ENCODE results near the gene EFCAB10.

Gene EFCAB10

DNA sequence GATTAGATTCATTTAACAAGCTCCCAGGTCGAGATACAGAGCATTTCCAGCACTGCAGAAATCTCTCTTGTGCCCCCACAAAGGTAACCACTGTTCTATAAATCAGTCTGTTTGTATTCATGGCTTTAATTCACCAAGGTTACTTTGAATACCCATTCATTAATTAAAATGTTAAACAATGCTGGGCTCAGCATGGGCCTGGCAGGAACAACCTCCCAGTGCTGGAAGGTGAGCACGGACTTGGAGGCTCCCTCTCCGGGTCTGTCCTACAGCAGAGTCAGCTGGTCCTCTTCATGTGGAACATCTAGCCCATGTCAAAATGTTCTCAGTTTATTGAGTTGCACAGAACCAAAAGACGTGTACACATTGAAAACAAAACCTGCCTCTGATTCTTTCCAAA, 15.6 kb upstream of the EFCAB10 start:
- DNase-seq, result no peak

DNA sequence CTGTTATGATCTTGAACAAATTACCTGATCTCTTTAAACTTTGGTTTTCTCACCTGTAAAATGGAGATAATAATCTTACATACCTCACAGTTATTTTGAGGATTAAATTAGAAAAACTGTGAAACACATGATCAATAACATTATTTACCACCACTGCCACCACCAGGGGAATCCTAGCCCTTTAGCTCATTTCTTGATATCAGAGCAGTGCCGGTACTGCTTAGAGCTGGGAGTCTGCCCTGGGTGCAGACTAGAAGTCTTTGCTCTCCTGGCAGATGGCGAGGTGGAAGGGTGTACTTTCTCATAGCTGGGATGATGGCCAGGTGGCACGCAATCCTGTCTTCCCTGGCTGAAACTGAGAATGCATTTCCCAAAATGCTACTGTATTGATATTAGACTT, 12.7 kb upstream of the EFCAB10 start:
- no peak for DNase-seq

DNA sequence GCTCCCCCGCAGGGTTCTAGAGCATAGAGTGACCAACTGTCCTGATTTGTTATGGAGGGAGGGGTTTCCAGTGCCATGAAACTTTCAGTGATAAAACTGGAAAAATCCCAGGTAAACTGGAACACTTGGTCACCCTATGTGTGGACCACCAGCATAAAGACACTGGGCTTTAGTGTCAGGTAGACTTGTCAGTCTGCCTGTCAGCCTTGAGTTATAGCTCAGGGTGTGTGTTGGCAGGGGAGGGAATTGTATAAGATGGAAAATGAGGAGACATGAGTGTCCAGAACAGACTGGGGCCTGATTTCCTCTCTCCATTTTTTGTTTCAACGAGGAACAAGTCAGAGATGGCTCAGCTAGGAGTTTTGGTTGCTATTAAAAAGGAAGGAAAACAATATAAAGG, 10.2 kb upstream of the EFCAB10 start:
- DNase-seq, result no peak

DNA sequence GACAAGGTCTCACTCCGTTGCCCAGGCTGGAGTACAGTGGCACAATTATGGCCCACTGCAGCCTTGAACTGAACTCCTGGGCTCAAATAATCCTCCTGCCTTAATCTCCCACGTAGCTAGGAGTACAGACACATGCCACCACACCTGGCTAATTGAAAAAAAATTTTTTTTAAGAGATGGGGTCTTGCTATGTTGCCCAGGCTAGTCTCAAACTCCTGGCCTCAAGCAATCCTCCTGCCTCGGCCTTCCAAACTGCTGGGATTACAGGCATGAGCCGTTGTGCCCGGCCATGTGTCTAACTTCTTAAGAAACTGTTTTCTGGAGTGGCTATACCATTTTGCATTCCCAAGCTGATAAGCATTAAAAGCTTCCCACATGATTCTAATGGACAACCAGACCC, 9.5 kb upstream of the EFCAB10 start:
- no peak for DNase-seq

DNA sequence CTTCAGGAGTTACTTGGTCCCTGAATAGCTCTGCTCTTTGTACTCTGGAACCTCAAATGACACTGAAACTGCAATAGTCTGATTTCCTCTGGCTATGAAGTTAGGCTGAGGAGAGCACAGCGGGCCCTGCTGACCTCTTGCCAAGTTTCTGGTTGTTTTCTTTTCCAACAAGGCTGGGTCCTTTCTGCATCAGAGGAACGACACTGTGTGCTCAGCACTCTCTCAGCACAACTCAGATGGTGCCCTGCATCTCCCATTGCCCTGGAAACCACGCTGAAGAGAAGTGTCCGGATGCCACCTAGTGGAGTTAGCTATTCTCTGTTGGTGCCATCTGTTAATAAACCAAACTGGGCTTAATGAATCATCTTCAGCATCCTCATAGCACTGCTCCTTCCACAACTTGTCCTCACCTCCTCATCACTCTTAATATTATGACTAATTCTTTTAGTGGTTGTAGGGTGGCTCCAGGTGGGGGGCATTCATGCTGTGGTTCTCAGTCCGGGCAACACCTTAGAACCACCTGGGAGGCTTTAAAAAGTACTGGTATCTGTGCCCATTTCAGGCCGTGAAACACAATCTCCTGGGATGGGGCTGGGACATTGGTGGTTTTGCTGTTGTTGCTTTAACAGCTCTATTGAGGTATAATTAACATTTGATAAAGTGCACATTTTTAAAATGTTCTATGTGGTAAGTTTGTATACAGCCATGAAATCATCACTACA, 8.2 kb upstream of the EFCAB10 start:
- DNase-seq, result no peak

DNA sequence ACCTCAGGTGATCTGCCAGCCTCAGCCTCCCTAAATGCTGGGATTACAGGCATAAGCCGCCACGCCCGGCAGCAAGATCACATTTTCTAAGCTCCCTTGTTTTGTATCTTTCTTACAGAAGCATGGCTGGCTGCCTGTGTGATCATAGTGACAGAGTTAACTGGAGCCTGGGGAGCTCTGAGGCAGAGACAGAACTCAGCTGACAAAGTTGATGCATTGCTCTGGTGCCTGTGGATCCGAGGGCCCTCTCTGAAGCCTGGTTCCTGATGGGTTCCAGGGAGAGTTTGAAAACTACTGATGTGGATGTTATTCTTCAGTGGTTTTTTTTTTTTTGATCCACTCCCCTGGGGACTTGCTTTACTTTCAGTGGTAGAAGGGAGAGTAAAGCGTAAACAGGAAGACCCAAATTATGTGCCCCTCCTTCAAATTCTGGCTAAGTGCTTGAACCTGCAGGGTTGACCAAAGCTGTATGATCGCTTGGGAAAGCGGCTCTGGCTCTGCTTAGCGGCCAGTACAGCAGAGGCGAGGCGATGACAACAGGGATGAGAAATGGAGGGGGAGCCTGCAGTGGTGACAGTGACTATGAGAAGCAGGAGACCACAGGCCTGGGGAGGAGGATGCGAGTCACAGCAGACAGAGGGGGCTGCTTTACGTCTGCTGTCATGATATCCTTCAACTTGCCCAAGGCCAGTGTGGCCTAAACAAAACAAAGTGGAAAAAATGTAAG, 6.8 kb upstream of the EFCAB10 start:
- no peak for DNase-seq

DNA sequence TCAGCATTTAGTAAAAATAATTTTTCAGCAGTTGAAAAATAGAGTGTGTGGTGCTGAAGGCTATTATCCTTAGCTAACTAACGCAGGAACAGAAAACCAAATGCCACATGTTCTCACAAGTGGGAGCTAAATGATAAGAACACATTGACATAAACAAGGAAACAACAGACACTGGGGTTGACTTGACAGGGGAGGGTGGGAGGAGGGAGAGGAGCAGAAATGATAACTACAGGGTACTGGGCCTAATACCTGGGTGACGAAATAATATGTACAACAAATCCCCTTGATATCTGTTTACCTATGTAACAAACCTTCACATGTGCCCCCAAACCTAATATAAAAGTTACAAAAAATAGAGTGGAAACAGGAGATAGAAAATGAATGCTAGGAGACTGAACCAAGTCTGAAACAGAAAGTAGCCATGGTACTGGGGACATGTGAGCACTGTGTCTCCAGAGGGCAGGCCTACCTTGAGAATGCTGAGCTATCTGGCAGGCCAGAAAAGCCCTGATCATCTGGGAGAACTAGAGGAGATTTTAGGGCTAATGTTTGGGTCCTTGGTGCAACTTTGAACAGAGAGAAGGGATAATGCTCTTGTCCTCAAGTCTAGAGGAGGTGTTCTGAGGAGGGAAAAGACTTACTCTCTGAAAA, 4.7 kb upstream of the EFCAB10 start:
- no peak for DNase-seq

DNA sequence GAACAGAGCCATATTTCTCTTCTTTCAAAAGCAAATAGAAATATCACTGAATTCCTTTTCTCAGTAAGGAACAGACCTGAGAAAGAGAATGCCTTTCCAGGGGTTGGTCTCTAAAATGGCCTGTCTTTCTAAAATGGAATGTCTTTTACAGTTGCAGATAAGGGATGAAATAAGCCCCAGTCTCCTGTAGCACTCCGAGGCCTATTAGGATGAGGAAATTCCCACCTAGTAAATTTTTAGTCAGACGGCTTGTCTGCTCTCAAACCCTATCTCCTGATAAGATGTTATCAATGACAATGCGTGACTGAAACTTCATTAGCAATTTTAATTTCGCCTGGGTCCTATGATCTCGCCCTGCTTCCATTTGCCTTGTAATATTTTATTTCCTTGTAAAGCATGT, 2.9 kb upstream of the EFCAB10 start:
- DNase-seq, result no peak

DNA sequence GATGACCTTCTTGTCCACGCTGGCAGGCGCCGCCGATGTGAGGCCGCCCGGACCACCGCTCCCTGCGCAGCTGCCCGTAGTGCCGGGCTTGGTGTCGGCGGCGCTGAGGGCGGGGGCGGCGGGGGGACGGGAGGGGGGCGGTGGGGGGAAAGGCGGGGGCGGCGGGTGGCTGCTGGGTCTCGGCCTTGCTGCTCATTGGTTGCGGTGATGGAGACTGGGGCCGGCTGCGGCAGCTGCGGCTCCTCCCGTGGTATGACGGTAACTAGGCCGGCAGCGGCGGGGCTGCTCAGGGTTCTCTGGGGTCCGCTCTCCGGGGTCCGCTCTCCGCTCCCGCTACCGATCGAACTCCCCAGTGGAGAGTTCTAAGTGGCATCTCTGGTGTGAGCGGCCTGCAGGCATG, 1.8 kb upstream of the EFCAB10 start:
- DNase-seq, result no peak

DNA sequence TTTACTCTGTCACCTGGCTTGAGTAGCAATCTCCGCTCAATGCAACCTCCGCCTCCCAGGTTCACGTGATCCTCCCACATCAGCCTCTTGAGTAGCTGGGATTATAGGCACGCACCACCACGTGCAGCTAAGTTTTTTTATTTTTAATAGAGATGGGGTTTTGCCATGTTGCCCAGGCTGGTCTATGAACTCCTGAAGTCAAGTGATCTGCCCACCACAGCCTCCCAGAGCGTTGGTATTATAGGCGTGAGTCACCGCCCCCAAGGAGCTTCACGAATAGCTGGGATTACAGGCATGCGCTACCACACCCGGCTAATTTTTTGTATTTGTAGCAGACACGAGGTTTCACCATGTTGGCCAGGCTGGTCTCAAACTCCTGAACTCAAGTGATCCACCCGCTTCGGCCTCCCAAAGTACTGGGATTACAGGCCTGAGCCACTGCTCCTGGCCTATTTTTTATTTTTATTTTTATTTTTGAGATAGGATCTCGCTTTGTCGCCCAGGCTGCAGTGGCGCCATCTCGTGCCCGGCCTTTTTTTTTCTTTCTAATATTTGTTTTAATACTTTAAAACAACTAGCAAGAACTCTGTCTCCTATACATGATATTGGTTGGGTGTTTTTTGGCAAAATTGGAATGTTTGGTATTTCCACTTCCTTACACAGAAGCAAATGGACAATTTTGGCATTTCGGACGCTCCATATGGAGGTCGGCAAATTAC, 1.1 kb downstream of the EFCAB10 start:
- no peak for DNase-seq

DNA sequence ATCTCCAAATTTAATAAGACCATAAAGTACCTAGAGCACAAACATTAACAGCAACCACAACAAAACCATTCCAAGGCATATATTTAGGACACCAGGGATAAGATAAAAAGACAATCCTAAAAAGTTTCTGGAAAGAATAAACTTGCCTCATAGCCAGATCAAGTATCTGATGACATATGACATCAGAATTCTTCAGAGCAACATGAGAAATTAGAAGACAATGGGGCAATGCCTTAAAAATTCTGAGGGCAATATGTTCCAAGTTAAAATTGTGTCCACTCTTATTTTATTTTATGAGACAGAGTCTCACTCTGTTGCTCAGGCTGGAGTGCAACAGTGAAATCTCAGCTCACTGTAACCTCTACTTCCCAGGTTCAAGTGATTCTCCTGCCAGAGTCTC, 2.8 kb downstream of the EFCAB10 start:
- no peak for DNase-seq

DNA sequence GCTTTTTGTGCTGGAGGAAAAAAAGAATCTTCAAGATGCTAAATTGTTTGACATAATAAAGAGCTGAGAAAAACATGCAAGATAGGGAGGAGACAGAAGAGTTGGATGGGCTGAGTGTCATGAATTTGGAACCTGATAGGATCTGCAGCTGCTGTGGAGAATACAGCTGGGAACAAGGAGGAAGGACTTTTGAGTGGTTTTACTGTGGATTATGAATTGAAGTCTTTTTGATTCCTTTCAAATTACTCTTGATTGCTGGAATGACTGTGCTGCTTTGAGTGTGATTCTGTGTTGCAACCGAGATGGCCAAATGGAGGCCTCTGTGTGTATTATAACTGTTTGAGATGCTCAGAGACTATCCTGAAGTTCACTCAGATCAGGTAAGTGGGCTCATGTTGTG, 4.0 kb downstream of the EFCAB10 start:
- no peak for DNase-seq

DNA sequence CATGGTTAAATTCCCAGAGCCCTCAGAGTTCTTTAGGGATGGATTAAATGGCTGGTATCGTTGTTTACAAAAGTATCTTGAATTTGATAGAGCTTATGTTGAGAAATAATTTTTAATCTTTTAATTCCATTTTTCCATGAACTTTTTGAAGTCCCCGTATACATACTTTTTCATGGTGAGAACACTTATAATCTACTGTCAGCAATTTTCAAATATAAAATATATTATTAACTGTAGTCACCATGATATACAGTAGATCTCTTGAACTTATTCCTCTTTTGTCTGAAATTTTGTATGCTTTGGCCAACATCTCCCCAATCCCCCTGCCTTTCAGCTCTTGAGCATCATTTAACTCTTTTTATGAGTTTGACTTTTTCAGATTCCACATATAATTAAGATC, 9.4 kb downstream of the EFCAB10 start:
- DNase-seq, result no peak

DNA sequence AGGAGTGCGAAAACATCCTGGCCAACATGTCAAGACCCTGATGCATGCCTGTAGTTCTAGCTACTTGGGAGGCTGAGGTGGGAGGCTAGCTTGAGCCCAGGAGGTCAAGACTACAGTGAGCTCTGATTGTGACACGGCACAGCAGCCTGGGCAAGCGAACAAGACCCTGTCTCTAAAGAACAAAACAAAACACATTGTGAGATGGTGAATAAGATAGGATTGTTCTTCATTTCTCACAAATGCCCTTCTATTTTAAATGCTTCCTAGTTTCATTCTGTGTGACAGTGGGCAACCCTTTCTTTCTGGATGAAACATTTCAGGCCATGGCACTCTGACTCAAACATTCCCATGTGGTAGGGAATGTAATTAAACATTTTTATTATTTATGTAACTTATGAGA, 13.5 kb downstream of the EFCAB10 start:
- DNase-seq, result no peak

DNA sequence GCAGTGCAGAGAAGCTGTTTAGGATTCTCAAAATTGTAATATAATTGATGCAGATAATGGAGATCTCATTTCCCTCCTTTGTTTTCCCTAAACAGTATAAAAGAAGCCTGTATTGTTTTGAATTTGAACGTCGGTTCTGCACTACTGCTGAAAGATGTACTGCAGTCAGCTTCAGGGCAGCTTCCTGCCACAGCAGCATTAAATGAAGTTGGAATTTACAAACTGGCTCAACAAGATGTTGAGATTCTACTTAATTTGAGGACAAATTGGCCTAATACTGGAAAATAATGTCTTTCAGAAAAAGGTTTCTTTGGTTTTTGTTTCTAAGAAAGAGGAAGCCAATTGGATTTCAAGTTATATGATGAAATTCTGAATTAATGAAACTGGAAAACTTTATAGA, 14.3 kb downstream of the EFCAB10 start:
- DNase-seq, result no peak

DNA sequence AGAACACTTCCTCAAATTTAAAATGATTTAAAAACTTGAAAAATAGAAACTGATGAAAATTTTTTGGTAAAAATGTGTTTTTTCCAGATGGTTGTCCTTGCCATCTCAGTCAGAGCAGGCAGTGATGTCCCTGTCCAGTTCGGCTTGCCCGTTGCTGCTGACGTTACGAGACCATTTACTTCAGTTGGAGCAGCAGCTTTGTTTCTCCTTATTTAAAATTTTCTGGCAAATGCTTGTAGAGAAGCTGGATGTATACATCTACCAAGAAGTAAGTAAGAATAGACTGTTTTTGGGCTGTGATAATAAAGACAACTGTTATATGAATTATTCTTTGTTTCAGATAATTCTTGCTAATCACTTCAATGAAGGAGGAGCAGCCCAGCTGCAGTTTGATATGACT, 16.1 kb downstream of the EFCAB10 start:
- no peak for DNase-seq

DNA sequence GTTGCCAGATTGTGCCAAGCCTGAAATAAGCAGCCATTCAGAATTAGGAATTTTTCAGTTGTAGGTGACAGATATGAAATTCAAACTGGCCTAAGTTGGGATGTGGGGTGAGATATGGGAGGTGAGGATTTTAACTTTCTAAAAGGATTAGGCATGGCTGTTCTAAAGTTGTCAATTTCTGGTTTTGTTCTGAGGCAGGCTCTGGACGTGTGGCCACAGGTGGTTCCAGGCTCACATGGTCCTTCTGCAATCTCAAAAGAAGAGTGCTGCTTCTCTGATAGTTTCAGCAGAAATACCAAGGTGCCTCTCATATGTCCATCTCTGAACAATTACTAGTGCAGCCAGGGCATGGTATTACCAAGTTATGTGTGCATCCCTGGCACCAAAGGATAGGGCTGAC, 21.4 kb downstream of the EFCAB10 start:
- DNase-seq, result no peak

DNA sequence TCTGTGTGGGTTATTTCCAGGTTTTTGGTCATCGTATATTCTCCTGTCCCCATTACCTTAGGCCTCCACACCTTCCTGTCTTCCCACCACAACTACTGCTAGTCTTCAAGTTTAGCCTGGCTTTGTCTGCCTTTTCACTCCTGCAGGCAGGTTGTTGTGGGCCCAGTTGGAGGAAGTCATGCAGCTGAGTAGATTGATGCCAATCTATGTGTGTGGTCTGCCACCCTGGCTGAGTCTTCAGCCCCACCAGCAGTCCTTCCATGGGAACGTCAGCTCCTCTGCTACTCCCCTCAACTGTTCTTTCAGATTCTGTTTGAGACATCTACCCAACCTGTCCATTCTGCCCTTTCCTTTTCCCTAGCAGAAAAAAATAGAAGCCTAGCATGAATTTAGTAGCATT, 43.0 kb downstream of the EFCAB10 start:
- DNase-seq, result no peak

DNA sequence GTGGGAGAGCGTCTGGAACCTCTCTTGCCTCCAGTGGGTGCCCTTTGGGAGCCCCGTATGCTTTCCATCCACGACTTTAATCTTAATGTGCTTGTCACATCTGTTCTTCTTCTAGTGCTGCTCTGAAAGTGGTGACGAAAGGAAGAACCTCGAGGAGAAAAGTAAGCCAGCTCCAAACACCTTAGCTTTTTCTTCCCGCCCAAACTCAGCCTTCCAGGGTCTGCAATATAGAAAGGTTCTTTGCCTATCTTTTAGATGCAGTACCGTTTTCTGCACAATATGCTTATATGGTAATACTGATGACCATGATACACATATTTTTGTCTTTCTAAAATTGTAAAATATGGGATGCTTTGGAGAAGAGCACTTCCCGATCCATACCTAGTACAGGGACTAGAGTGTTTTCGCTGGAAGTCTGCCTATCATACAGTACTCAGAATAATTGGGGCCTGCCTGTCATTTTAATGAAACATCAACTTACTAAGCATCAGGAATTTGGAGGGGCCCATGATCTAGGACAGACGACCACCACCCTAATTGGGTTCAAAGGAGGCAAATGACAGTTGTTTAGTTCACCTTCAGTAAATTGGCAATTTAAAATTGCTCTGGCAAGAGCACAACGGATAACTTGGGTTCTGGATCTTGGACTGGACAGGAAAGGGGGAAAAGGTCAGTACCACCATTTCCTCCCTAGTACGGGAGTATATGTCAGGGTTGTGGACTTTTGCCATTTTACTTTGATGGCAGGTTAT, 48.4 kb downstream of the EFCAB10 start:
- DNase-seq, result no peak

DNA sequence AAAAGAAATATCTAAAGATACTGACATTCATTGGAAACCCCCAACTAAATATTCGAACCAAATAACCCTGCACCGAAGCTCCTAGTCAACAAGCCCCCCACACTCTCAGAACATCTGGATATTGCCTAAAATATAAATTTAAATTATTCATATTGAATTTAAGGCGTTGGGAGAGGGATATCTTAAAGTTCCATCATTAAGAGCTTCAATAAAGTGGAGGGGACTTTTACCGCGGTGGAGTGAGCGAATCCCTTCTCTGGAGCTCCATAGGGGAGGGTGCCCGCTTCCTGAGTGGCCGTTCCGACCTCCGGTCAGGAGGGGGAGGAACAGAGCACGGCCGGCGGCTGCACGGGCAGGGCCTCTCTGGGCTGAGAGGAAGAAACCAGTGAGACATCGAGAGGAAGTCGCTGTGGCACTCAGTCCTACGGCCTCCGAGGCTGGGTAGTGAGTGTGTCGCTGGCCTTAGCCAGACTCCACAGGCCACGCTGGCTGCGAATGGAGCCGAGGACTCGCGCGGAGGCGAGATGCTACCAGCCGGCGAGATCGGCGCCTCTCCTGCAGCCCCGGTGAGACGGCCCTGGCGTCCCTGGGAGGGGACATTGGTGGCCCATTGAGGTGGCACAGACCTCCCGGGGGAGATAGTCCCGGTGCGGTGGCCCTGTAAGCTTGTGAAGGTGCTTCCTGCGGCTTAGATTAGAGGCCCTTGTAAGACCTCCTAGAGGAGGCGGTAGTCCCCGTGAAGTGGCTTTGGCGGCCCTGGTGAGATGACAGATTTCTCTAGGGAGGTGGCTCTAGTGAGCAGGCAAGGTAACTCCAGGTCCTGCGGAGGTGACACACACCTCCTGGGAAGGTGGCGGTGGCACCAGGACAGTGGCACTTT, 49.3 kb downstream of the EFCAB10 start, which contains the start of gene RINT1:
Gene RINT1, plus strand, starts transcription at position 410 of the 880 bp plus-strand sequence. Its CDS starts 115 bp downstream, at position 525.
- peak; percentile 68 for DNase-seq

DNA sequence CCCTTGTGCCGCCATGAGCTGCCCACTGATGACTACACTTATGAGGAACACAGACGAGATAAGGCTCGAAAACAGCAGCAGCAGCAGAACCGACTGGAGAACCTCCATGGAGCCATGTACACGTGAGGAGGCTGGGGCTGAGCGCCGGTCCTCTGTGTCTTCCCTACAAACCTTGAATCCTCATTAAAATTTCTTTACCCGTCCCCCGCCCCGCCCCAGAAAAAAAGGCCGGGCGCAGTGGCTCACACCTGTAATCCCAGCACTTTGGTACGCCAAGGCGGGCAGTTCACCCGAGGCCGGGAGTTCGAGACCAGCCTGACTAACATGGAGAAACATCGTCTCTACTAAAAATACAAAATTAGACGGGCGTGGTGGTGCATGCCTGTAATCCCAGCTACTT, 50.7 kb downstream of the EFCAB10 start:
- no peak for DNase-seq

DNA sequence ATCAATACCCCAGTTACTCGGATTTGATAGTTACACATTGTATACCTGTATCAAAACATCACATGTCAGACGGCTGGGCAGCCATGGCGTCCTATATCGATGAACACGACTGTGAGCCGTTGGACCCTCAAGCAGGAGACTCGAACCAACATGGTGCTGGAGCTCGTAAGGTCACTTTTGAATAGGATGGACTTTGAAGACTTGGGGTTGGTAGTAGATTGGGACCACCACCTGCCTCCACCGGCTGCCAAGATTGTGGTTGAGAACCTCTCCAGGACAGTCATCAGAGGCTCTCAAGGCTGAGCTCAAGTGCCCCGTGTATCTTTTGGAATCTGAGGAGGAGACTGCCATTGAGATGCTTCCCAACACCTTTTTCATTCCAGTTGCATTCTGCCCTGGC, 51.2 kb downstream of the EFCAB10 start:
- DNase-seq, result no peak

Measured in NCI-H510A (cell line).